ENCODE results near the gene KIT. TPM values are rescaled to one million over a fixed set of nuclear protein-coding genes. Genes with fewer than 3 reads are reported as not detected.

KIT gene
- total RNA-seq, 1 experiment from 2014 or later, result not detected

DNA sequence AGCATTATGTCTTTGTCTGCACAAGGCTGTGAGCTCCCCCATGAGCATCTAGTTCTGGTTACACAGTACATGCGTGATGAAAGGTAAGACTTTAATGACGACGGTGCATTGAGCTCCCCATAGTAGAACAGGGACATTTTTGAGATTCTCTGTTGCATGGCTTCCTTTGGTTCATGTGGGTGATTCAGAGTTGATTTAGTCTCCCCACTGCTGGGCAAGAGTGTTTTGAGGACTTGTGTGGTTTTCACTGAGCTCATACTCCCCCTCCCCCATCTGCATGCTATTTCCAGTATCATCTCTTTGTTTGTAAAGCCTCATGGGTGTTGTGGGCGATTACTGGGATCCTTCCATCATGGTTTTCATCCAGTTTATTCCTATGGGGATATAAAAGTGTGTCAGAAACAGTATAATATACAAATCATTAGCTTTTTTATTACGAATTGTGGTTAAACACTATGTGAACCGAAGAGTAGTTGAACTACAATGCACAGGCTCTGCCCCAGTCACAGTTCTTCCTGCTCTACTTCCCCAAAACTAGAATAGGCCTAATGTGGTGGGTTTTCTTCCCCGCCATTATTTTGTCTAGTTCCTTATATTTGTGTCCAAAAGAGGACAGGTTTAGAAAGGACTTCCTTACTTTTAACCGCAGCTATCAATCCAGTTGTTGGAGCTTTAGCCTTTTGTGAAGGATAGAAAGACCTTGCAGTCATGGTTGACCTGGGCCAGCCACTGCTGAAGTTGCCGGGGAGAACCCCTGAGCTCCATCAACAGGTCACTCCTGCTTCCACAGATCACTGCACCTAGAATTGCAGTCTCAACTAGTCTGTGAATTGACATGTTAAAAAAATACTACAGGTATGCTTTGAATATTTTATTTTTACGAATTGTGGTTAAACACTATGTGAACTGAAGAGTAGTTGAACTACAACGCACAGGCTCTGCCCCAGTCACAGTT is 30.4 kb downstream of the KIT start:
- in situ Hi-C loops (cut with HindIII; ENCODE audit: low sequenced_read_pairs), result no loop called here
- DNase-seq (ENCODE audit: low spot score), result no peak

- in situ Hi-C loops (cut with HindIII; ENCODE audit: low sequenced_read_pairs), result no loop called here
- no peak for DNase-seq (ENCODE audit: low spot score)
Observed at GRCh38 chr4:54695337-54695736, 37.6 kb downstream of the KIT start.

DNA sequence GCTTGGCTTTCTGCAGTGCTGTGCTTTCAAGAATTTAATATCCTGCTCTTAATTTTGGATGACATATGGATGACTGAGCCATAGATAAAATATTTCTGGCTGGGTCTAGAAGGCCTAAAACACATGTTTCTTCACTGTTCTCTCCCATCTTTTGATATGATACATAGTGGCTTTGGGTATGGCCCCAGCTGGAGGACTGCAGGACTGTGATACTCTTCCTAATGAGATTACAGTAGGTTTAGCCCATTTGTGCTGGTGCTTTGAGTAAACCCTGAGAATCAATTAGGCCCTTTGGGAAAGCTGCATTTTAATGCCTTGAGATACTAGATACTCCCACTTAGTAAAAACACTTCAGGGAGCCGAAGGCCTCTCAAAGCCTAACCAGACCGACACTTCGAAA is 38.0 kb downstream of the KIT start:
- in situ Hi-C loops (cut with HindIII; ENCODE audit: low sequenced_read_pairs), result no loop called here
- DNase-seq (ENCODE audit: low spot score), result no peak

DNA sequence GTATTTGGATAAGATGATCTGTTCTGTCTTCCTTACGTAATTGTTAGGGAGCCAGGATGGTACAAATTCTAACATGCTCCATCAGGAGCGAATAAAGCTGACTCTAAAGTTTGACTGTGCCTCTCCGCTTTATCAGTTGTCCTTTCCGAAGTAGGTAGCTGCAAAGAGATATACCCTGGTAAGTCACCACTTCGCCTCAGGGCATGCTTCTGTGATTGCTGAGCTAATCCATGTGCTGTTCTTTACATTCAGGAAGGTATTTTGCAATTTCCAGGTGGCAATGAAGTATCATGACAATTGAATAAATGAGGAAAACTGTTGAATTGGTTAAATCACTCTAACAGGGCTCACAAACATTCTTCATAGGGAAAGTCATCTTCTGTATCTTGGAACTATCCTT is 38.9 kb downstream of the KIT start:
- in situ Hi-C loops (cut with HindIII; ENCODE audit: low sequenced_read_pairs), result no loop called here
- no peak for DNase-seq (ENCODE audit: low spot score)

DNA sequence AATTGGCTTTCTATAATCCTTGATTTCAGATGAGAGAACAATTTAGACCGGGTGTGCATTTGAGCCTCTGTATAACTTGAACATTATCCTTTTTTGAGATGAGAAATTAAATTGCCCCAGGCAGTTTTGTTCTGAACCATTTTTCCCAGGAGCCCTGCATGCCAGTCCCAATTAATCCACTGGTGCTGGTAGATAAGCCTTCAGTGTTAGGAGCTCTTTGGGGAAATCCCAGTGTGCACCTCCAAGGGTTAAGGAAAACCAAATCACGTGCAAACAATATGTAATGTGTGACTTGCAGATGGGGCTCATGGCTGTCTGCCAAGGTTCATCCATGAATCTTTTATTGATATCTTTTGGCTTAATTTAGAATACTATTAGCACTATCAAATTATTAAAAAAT is 43.2 kb downstream of the KIT start:
- in situ Hi-C loops (cut with HindIII; ENCODE audit: low sequenced_read_pairs), result no loop called here
- DNase-seq (ENCODE audit: low spot score), result no peak

DNA sequence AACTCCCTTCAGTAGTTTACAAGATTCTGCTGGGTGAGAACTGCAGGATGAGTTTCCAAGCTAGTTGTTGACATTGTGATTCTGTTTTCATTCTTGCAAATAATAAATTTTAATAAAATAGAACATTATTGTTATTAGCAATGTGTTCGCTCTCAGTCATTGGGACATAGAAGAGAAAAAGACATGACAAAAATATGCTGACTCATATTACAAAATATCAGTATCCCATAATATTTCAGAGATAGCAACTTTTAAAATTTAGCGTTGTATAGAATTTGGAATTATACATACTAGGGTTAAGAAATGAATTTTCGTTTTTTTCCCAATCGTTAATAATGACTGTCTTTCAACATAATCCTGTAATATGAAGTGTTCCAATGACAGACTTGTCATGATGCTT is 45.4 kb downstream of the KIT start:
- DNase-seq (ENCODE audit: low spot score), result no peak

DNA sequence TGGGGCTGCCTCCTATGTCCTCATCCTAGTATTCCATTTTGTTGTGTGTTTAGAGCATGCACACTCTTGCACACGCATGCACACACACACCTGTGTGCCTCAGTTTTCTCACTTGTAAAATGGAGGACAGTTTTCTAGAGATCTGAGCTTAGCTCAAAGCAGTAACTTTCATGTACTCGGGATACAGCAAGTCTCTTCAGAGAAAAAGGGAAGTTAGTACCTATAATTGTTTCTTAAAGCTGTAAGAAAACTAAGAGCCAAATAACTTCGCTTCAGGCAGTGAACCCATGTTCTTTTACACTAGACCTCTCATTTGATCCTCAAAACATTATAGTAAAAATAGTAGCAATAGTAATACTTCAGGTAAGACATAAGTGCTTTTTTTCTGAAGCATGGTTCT is 49.6 kb downstream of the KIT start:
- DNase-seq (ENCODE audit: low spot score), result no peak
- in situ Hi-C loops (cut with HindIII; ENCODE audit: low sequenced_read_pairs), result no loop called here

More for the DNA sequence above, 45.4 kb downstream of the KIT start:
- in situ Hi-C loops (cut with HindIII; ENCODE audit: low sequenced_read_pairs), result no loop called here

DNA sequence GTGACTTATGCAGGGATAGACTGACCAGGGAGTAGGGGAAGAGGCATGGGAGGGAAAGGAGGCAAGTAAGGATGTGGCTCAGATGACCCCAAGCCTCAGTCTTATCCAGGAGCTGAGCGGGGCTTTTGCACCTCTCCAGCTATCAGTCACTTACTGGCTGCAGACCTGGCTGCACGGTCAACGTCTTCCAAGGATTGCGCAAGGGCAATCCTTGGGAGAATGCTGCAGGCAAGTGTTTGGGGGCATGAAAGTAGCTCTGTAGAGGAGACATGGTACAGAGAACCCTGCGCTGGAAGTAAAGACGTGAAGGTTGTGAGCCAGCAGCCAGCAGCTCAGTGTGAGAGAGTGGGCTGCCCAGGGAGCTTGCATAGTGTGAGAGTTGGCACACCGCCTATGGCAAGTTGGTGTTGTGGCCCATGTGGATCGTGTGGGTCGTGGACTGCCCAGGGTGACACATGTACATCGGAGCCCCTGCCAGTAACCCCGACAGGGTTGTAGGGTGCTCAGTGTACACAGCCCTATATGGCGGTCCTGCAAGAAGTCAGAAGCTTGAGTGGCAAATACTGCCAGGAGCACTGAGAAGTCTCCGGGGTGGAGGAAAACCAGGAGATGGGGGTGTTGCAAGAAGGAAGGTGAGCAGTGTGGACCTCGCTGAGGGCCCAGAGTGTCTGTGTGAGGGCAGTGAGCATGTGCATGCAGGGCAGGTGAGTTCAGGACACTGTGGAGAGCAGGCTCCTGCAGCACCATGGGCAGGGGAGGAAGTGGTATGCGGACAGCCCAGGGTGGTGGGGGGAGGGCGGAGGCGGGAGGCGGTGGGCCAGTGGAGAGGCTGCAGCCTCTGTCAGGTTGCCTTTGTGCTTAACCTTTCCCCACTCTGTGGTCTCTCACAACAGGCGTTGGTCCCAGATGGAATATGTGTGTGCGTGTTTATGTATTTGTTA is 50.9 kb downstream of the KIT start:
- in situ Hi-C loops (cut with HindIII; ENCODE audit: low sequenced_read_pairs), result no loop called here
- DNase-seq (ENCODE audit: low spot score), result no peak

- DNase-seq (ENCODE audit: low spot score), result no peak
- in situ Hi-C loops (cut with HindIII; ENCODE audit: low sequenced_read_pairs), result no loop called here
Observed at GRCh38 chr4:54709400-54709799, 51.6 kb downstream of the KIT start.

- in situ Hi-C loops (cut with HindIII; ENCODE audit: low sequenced_read_pairs), result no loop called here
- no peak for DNase-seq (ENCODE audit: low spot score)
Observed at GRCh38 chr4:54712206-54712605, 54.4 kb downstream of the KIT start.

- in situ Hi-C loops (cut with HindIII; ENCODE audit: low sequenced_read_pairs), result no loop called here
- no peak for DNase-seq (ENCODE audit: low spot score)
Observed at GRCh38 chr4:54714631-54715030, 56.9 kb downstream of the KIT start.

DNA sequence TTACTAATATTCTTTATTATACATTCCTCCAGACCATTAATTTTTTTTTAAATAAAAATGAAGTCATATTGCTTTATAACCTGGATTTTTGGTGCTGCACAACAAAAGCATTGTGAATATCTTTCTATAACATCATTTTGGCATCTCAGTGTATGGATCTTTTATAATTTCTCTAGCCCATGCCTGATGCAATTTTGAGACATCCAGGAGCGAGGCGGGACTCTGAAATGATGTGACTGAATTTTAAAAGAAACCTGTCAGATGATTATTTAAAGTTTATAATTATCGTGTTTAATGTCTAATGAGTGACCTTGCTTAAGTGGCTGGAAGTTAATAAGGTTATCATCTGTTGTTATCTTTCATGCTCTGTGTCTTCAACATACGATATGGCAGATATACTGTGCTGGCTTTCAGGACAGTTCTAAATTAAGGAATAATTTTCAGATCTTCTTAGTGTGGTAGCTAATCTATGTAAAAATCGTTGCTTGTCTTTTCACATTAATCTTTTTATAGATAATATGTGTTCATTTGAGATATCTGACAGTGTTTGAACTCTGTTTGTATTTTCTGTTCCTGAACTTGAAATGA is 58.8 kb downstream of the KIT start:
- in situ Hi-C loops (cut with HindIII; ENCODE audit: low sequenced_read_pairs), result no loop called here

DNA sequence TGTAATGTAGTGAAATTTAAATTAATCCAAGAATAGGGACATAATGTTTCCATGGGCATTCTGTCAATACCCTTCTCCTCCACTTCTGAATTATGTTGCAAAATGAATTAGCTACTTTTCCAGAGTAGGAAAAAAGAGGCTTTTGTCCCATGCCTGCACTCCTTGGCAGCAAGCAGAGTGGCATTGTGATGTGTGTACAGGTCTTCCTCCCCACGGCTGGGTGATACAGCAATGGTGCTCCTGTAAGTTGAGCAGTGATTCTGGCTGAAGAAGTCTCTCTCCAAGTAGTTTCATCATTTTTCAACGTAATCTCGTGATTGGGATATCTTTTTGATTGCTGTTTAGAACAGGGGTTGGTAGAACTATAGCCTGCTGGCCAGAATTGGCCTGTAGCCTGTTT is 59.9 kb downstream of the KIT start:
- no peak for DNase-seq (ENCODE audit: low spot score)
- in situ Hi-C loops (cut with HindIII; ENCODE audit: low sequenced_read_pairs), result no loop called here

More for the DNA sequence above, 58.8 kb downstream of the KIT start:
- no peak for DNase-seq (ENCODE audit: low spot score)

DNA sequence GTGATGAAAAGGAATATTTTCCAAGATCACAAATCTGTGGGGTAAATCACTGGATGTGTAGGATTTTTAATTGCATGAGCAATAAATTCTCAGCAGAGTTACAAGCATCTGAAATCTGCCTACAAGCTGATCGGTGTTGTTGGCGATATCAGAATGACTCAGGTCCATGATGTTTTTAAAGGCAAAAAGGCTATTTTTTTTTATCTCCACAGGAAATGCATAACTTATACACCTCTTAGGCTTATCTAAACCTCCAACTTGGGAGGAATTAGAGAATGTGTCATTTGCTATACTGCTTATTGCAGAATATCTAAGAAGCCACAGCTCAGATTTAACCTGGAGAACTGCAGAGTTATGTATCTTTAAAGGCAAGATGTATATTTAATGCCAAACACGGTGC is 61.6 kb downstream of the KIT start:
- DNase-seq (ENCODE audit: low spot score), result no peak
- in situ Hi-C loops (cut with HindIII; ENCODE audit: low sequenced_read_pairs), result no loop called here

- no peak for DNase-seq (ENCODE audit: low spot score)
- in situ Hi-C loops (cut with HindIII; ENCODE audit: low sequenced_read_pairs), result no loop called here
Observed at GRCh38 chr4:54723220-54723619, 65.5 kb downstream of the KIT start.

DNA sequence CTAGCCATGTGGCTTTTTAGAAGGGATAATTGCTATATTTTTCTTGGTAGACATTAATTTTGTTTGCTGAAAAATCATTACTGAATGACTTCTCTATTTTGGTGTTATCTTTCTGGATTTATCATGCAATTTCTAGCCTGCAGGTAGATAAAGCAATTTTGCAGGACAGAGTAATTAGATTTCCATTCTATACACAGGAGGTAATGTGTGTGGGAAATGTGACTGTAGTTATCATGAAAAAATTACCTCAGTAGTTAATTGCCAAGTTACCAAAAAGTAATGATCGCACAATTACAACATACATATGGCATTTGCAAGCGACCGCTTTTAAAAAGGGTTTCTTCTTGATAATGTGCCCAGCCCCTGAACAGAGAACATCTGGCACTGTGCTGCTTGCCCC is 66.1 kb downstream of the KIT start:
- no peak for DNase-seq (ENCODE audit: low spot score)

GRCh38 chr4:54726907-54727306 is 69.2 kb downstream of the KIT start:
- DNase-seq (ENCODE audit: low spot score), result no peak

More for the DNA sequence above, 66.1 kb downstream of the KIT start:
- in situ Hi-C loops (cut with HindIII; ENCODE audit: low sequenced_read_pairs), result no loop called here

GRCh38 chr4:54727346-54727745 is 69.6 kb downstream of the KIT start:
- DNase-seq (ENCODE audit: low spot score), result no peak
- in situ Hi-C loops (cut with HindIII; ENCODE audit: low sequenced_read_pairs), result no loop called here

More at GRCh38 chr4:54726907-54727306, 69.2 kb downstream of the KIT start:
- in situ Hi-C loops (cut with HindIII; ENCODE audit: low sequenced_read_pairs), result no loop called here

DNA sequence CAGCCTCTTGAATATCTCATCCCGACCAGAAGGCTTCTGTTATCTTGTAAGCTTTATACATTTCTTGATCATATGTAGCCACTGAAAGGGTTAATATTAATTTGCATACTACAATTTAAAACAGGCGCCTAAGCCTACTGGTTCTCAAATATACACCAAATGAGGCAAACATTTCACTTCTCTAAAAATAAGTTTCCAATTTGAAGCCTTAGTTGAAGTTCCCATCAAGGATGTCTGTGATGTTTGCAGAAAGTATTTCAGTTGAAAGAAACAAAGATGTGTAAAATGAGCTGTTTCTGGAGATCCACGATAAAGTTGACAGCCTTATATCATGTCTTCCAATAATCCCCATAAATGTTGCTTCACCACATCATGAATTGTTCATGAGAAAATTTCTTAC is 70.6 kb downstream of the KIT start:
- DNase-seq (ENCODE audit: low spot score), result no peak
- in situ Hi-C loops (cut with HindIII; ENCODE audit: low sequenced_read_pairs), result no loop called here

- DNase-seq (ENCODE audit: low spot score), result no peak
- in situ Hi-C loops (cut with HindIII; ENCODE audit: low sequenced_read_pairs), result no loop called here
Observed at GRCh38 chr4:54729256-54729655, 71.5 kb downstream of the KIT start.
